KMS-11 (cell line): ENCODE data around the gene RBP5.

Experiments used
- H2AFZ ChIP-seq: fragments of 200-600 bp; sonication (generic); 2 replicates; pipeline ENCODE4 v1.6.1; 2016; ENCODE audit warnings: antibody characterized with exemption, mixed run types, low read depth
- H3K27ac ChIP-seq: fragments of 200-600 bp; sonication (generic); 2 replicates; pipeline ENCODE4 v1.6.1; 2016; ENCODE audit warnings: mild to moderate bottlenecking, mixed run types
- H3K27me3 ChIP-seq: fragments of 200-600 bp; sonication (generic); 2 replicates; pipeline ENCODE4 v1.6.1; 2017; ENCODE audit warnings: mild to moderate bottlenecking, low read depth, mixed run types, moderate library complexity; ENCODE audit not compliant: insufficient read depth
- H3K36me3 ChIP-seq: fragments of 200-600 bp; sonication (generic); 2 replicates; pipeline ENCODE4 v1.6.1; 2017; ENCODE audit warnings: mild to moderate bottlenecking, mixed run types; ENCODE audit not compliant: insufficient read depth
- H3K4me1 ChIP-seq: fragments of 200-600 bp; sonication (generic); 2 replicates; pipeline ENCODE4 v1.6.1; 2016; ENCODE audit warnings: mild to moderate bottlenecking, low read depth, mixed run types; ENCODE audit not compliant: poor library complexity, severe bottlenecking
- H3K4me2 ChIP-seq: fragments of 200-600 bp; sonication (generic); 2 replicates; pipeline ENCODE4 v1.7.0; 2016; ENCODE audit warnings: mild to moderate bottlenecking, mixed run types
- H3K4me3 ChIP-seq: fragments of 200-600 bp; sonication (generic); IDR thresholded peaks from 2 replicates; pipeline ENCODE4 v1.6.1; 2017; ENCODE audit warnings: low read depth, low read length, mixed read lengths; ENCODE audit not compliant: insufficient read depth
- H3K79me2 ChIP-seq: fragments of 200-600 bp; sonication (generic); 2 replicates; pipeline ENCODE4 v1.6.1; 2016; ENCODE audit warnings: low read depth, mixed run types; ENCODE audit not compliant: insufficient read depth
- H3K9ac ChIP-seq: fragments of 200-600 bp; sonication (generic); 2 replicates; pipeline ENCODE4 v1.6.1; 2016; ENCODE audit warnings: mild to moderate bottlenecking, mixed run types
- H4K20me1 ChIP-seq: fragments of 200-600 bp; sonication (generic); 2 replicates; pipeline ENCODE4 v1.6.1; 2016; ENCODE audit warnings: mild to moderate bottlenecking, mixed run types; ENCODE audit not compliant: insufficient read depth
- TF ChIP-seq, protein P1 (sequence below): fragments of 200-600 bp; sonication (generic); conservative IDR thresholded peaks from 2 replicates; pipeline ENCODE4 v1.6.1; 2017; ENCODE audit warnings: low read depth, mild to moderate bottlenecking, antibody characterized with exemption, low read length, moderate library complexity, mixed read lengths

The RBP5 gene, protein sequence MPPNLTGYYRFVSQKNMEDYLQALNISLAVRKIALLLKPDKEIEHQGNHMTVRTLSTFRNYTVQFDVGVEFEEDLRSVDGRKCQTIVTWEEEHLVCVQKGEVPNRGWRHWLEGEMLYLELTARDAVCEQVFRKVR

DNA sequence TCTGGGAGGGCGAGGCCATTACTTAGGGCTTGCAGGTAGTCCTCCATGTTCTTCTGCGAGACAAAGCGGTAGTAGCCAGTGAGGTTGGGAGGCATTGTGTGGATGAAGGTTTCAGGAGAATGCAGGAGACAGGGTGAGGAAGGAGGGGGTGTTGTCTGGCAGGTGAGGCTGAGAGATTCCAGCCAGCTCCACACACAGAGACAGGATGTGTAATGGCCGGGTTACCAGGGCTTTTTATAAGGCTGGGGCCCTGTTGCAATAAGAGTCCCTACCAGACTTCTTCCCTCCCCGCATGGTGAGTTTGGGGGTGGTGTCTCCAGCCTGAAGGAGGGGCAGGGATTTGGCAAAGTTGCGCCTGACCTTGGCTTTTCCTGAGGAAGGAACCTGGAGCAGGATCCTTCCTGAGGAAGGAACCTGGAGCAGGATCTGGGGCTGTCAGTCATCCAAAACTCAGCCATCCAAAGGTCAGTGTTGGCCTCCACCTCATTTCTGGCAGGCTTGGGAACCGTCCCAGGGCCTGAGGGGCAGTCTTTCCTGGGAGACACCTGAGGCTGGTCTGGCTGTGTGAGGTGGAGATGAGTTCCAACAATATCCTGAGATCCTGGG, at the start of gene RBP5:
TSS of gene RBP5 (minus strand) at position 209 of the 606 bp plus-strand sequence. CDS start at position 95, 114 bp downstream.
- Histone ChIP-seq H3K4me2 (peak within 1 kb of the TSS; percentile 95), H3K36me3 (no peaks in the 10 kb centered on the region), H3K4me1 (peaks cover 12% of the 10 kb centered on the region), H3K27me3 (no peaks in the 10 kb centered on the region), H4K20me1 (no peaks in the 10 kb centered on the region), H3K79me2 (no peaks in the 10 kb centered on the region), H3K27ac (no peak within 1 kb of the TSS), H3K9ac (peak within 1 kb of the TSS; percentile 71; the same call in 1 of the 2 replicates), H3K4me3 (no peak within 1 kb of the TSS), H2AFZ (peak within 1 kb of the TSS; percentile 81)
- TF ChIP-seq, protein P1, sequence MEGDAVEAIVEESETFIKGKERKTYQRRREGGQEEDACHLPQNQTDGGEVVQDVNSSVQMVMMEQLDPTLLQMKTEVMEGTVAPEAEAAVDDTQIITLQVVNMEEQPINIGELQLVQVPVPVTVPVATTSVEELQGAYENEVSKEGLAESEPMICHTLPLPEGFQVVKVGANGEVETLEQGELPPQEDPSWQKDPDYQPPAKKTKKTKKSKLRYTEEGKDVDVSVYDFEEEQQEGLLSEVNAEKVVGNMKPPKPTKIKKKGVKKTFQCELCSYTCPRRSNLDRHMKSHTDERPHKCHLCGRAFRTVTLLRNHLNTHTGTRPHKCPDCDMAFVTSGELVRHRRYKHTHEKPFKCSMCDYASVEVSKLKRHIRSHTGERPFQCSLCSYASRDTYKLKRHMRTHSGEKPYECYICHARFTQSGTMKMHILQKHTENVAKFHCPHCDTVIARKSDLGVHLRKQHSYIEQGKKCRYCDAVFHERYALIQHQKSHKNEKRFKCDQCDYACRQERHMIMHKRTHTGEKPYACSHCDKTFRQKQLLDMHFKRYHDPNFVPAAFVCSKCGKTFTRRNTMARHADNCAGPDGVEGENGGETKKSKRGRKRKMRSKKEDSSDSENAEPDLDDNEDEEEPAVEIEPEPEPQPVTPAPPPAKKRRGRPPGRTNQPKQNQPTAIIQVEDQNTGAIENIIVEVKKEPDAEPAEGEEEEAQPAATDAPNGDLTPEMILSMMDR, result no peak

DNA sequence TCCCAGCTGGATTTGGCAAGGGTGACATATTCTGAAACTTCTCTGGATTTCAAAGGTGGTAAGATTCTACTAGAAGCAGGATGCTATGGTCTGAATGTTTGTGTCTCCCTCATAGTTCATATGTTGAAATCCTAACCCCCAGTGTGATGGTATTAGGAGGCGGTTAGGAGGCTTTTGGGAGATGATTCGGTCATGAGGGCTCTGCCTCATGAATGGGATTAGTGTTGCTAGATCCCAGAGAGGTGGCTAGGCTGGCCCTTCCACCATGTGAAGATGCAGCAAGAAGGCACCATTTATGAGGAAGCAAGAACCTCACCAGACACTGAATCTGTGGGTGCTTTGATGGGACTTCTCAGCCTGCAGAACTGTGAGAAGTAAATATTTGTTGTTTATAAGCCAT, 49.8 kb upstream of the RBP5 start:
- Histone ChIP-seq H3K4me2 (no peak overlapping the region), H3K79me2 (no peaks in the 10 kb centered on the region), H4K20me1 (no peaks in the 10 kb centered on the region), H3K4me1 (no peaks in the 10 kb centered on the region), H3K4me3 (no peak overlapping the region), H3K36me3 (no peaks in the 10 kb centered on the region), H2AFZ (no peak overlapping the region), H3K9ac (no peak overlapping the region), H3K27me3 (no peaks in the 10 kb centered on the region), H3K27ac (no peak overlapping the region)
- TF ChIP-seq, protein P1, result no peak

DNA sequence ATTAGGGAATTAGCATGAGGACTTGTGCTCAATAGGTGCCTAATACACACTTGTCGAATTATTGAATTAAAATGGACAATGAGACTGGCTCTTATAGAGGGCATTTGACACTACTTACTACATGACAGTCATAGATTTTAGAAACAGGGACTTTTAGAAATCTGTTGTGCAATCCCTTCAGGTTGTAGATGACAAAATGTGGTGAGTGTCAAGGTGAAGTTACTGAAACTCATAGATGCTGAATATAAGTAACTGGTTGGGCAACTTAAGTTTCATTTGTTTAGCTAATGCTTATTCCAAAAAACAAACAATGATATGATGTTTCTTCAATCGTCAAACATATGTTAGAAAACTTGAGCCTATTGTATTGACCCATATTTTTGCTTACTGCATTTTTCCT, 47.9 kb upstream of the RBP5 start:
- Histone ChIP-seq H3K4me3 (no peak overlapping the region), H3K36me3 (no peaks in the 10 kb centered on the region), H3K4me1 (no peaks in the 10 kb centered on the region), H3K79me2 (no peaks in the 10 kb centered on the region), H3K27ac (no peak overlapping the region), H3K27me3 (no peaks in the 10 kb centered on the region), H3K4me2 (no peak overlapping the region), H3K9ac (no peak overlapping the region), H2AFZ (no peak overlapping the region), H4K20me1 (no peaks in the 10 kb centered on the region)
- TF ChIP-seq, protein P1, result no peak

DNA sequence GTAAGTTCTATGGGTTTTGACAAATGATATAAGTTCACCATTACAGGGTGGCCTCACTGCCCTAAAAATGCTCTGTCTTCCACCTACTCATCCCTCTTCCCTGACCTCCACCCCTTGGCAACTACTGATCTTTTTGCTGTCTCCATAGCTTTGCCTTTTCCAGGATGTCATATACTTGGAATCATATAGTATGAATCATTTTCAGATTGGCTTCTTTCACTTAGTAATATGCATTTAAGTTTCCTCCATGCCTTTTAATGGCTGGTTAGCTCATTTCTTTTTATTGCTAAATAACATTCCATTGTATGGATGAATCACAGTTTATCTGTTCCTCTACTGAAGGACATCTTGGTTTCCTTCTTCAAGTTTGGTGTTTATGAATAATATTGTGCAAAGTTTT, 46.8 kb upstream of the RBP5 start:
- H3K9ac ChIP-seq, result no peak overlapping the region
- H3K4me3 ChIP-seq, result no peak overlapping the region
- no peaks in the 10 kb centered on the region for H3K36me3 ChIP-seq
- H3K4me1 ChIP-seq, result no peaks in the 10 kb centered on the region
- H4K20me1 ChIP-seq, result no peaks in the 10 kb centered on the region
- no peak overlapping the region for H3K27ac ChIP-seq
- H2AFZ ChIP-seq, result no peak overlapping the region
- TF ChIP-seq, protein P1, result no peak
- no peaks in the 10 kb centered on the region for H3K27me3 ChIP-seq
- no peaks in the 10 kb centered on the region for H3K79me2 ChIP-seq
- no peak overlapping the region for H3K4me2 ChIP-seq
